Lower lobe of right lung (tissue), 2 donors: ENCODE data around the gene RAB11FIP5. TPM values are rescaled to one million over a fixed set of nuclear protein-coding genes. Genes with fewer than 3 reads are reported as not detected.
"Not testable (repeated sequence)": the region's sequence is repeated elsewhere in the genome, so short reads cannot be mapped to it uniquely, and the experiment has no call there.

ENCODE experiments used
- ATAC-seq, 2 donors: fragments of 200-7000 bp; cut with Tn5 transposase; one replicate each; pipeline ENCODE4 v1.9.1; 2020 to 2022; ENCODE audit warnings: mild to moderate bottlenecking in 2 of 2, moderate library complexity in 2 of 2
- DNase-seq: peaks from one replicate; pipeline ENCODE4 v3.0.0-alpha.2; 2020
- H3K27ac ChIP-seq: fragments of 200-600 bp; one replicate; pipeline ENCODE4 v1.8.0; 2022
- H3K27me3 ChIP-seq: fragments of 200-600 bp; one replicate; pipeline ENCODE4 v1.8.0; 2022; ENCODE audit warnings: low read depth
- H3K36me3 ChIP-seq: fragments of 200-600 bp; one replicate; pipeline ENCODE4 v1.8.0; 2022; ENCODE audit warnings: mild to moderate bottlenecking
- H3K4me1 ChIP-seq: fragments of 200-600 bp; one replicate; pipeline ENCODE4 v1.8.0; 2022
- H3K4me3 ChIP-seq: fragments of 200-600 bp; one replicate; pipeline ENCODE4 v1.8.0; 2022; ENCODE audit warnings: mild to moderate bottlenecking
- H3K9me3 ChIP-seq: fragments of 200-600 bp; one replicate; pipeline ENCODE4 v1.8.0; 2022
- CTCF ChIP-seq: fragments of 200-600 bp; IDR thresholded peaks from one replicate; pipeline ENCODE4 v1.8.0; 2022; ENCODE audit warnings: antibody characterized with exemption, mild to moderate bottlenecking
- intact Hi-C: fragments of 100-400 bp; cut with DNase I; formaldehyde crosslinking; loops from one replicate; pipeline ENCODE4 v1.11.0; 2022
- total RNA-seq: library from RNA; stranded (reverse); fragmentation: NEBNext Ultra II Directional; extraction: Animal tissue kit (Norgen Biotek cat#: 25700); gene quantifications from one replicate; pipeline ENCODE4 v1.2.1, GENCODE V29; 2021
- donor health status: DM: no; HTN: yes; CAD: no; lungs with severe emphysema.

RAB11FIP5 gene
- total RNA-seq, 1 donor from 2014 or later: 20.6 TPM

GRCh38 chr2:73101626-73102256 is 11.0 kb downstream of the RAB11FIP5 start:
- no peak for ATAC-seq
- Histone ChIP-seq H3K27me3 (no peaks in the 10 kb centered on the region), H3K27ac (no peak overlapping the region), H3K4me1 (peaks cover 14% of the 10 kb centered on the region), H3K4me3 (no peak overlapping the region), H3K36me3 (no peaks in the 10 kb centered on the region), H3K9me3 (no peaks in the 10 kb centered on the region)
- no peak for DNase-seq
- intact Hi-C loops: no loop called here
- TF ChIP-seq CTCF: no peak

- Histone ChIP-seq H3K4me3 (no peak overlapping the region), H3K9me3 (no peaks in the 10 kb centered on the region), H3K27me3 (no peaks in the 10 kb centered on the region), H3K27ac (no peak overlapping the region), H3K4me1 (peaks cover 10% of the 10 kb centered on the region), H3K36me3 (no peaks in the 10 kb centered on the region)
- ATAC-seq (no peak), DNase-seq (no peak)
- no peak for TF ChIP-seq CTCF
- intact Hi-C loops: no loop called here
These were observed 11.8 kb downstream of the RAB11FIP5 start for GRCh38 chr2:73100956-73101355.

- no peak overlapping the region for H3K27ac ChIP-seq
- DNase-seq: no peak
- H3K27me3 ChIP-seq: no peaks in the 10 kb centered on the region
- no peaks in the 10 kb centered on the region for H3K36me3 ChIP-seq
- no peak for TF ChIP-seq CTCF
- intact Hi-C loops: no loop called here
- no peak for ATAC-seq
- peaks cover 10% of the 10 kb centered on the region for H3K4me1 ChIP-seq
- no peaks in the 10 kb centered on the region for H3K9me3 ChIP-seq
- no peak overlapping the region for H3K4me3 ChIP-seq
These were observed 13.3 kb downstream of the RAB11FIP5 start for GRCh38 chr2:73099486-73099885.

GRCh38 chr2:73095910-73096309 is 16.8 kb downstream of the RAB11FIP5 start:
- no peaks in the 10 kb centered on the region for H3K27me3 ChIP-seq
- H3K27ac ChIP-seq: no peak overlapping the region
- no peaks in the 10 kb centered on the region for H3K9me3 ChIP-seq
- intact Hi-C loops: no loop called here
- H3K4me1 ChIP-seq: peaks cover 11% of the 10 kb centered on the region
- H3K4me3 ChIP-seq: no peak overlapping the region
- no peak for TF ChIP-seq CTCF
- DNase-seq (no peak), ATAC-seq (no peak)
- no peaks in the 10 kb centered on the region for H3K36me3 ChIP-seq

GRCh38 chr2:73093601-73094218 is 19.0 kb downstream of the RAB11FIP5 start:
- intact Hi-C loops, H3K9me3 ChIP-seq: not testable (repeated sequence)
- peaks cover 15% of the 10 kb centered on the region for H3K4me1 ChIP-seq

GRCh38 chr2:73092146-73092783 is 20.5 kb downstream of the RAB11FIP5 start:
- TF ChIP-seq CTCF: no peak
- peaks cover 15% of the 10 kb centered on the region for H3K4me1 ChIP-seq
- H3K27ac ChIP-seq: no peak overlapping the region

More at GRCh38 chr2:73093601-73094218, 19.0 kb downstream of the RAB11FIP5 start:
- DNase-seq, H3K27ac ChIP-seq, H3K27me3 ChIP-seq, ATAC-seq, H3K4me3 ChIP-seq, H3K36me3 ChIP-seq: not testable (repeated sequence)

More at GRCh38 chr2:73092146-73092783, 20.5 kb downstream of the RAB11FIP5 start:
- Histone ChIP-seq H3K9me3 (no peaks in the 10 kb centered on the region), H3K4me3 (no peak overlapping the region), H3K27me3 (no peaks in the 10 kb centered on the region), H3K36me3 (peaks cover 17% of the 10 kb centered on the region)
- intact Hi-C loops: no loop called here
- ATAC-seq: no peak
- DNase-seq: no peak
